ENCODE data around the gene TRAIP. TPM values are rescaled to one million over a fixed set of nuclear protein-coding genes. Genes with fewer than 3 reads are reported as not detected.
"Not testable (repeated sequence)": the region's sequence is repeated elsewhere in the genome, so short reads cannot be mapped to it uniquely, and the experiment has no call there.

Gene TRAIP
- total and polyA plus RNA-seq, 2 experiments from 2014 or later: 2.5 to 6.6 TPM

DNA sequence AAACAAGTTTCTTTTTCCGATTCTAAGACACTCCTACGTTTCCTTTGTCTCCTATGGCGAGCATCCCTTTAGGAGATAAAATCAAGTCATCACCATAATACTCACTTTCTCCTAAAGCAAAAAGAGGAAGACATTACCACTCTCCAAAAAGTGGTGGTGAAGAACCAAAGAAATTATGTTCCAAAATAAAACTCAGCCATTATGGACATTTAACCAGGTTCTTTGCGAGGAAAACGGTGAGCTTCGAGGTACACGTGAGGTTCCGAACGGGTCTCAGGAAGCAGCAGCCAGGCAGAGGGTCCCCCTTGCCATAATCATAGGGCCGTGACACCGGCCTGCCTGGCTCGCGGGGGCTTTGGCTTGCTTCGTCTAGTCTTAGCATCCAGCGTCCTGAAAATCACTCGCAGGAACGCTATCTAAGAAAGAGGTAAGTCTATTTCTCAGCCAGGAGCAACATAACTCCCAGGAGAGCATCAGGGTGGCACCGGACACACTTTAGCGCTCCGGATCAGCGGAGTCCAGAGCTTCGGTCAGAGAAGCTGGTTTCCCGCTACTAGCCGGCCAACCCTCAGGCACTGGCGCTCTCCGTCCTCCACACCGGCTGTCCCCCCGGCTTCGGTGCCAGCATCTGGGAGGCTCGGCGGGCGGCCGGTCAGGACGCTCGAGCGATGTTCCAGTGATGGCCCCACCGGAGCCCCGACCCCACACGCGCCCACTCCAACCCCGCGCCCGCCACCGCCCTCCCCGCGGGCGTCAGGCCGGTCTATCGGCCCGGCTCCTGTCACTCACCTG lies 70.6 kb downstream of the TRAIP start:
- no peaks in the 10 kb centered on the region for H3K9me2 ChIP-seq (replicated peaks; ENCODE audit: insufficient read depth)
- H3K79me2 ChIP-seq: peaks cover 53% of the 10 kb centered on the region
- peak; percentile 52 for DNase-seq (ENCODE audit: low spot score)
- H2AFZ ChIP-seq: peak overlapping the region; percentile 38
- peaks cover 16% of the 10 kb centered on the region for H3K4me1 ChIP-seq (ENCODE audit: insufficient read depth)
- H3K27ac ChIP-seq: peak overlapping the region; percentile 91
- H3K4me2 ChIP-seq: peak overlapping the region; percentile 81
- TF ChIP-seq EZH2 (IDR thresholded peaks at IDR 0.05; ENCODE audit: borderline replicate concordance): no peak
- TF ChIP-seq, protein P1, sequence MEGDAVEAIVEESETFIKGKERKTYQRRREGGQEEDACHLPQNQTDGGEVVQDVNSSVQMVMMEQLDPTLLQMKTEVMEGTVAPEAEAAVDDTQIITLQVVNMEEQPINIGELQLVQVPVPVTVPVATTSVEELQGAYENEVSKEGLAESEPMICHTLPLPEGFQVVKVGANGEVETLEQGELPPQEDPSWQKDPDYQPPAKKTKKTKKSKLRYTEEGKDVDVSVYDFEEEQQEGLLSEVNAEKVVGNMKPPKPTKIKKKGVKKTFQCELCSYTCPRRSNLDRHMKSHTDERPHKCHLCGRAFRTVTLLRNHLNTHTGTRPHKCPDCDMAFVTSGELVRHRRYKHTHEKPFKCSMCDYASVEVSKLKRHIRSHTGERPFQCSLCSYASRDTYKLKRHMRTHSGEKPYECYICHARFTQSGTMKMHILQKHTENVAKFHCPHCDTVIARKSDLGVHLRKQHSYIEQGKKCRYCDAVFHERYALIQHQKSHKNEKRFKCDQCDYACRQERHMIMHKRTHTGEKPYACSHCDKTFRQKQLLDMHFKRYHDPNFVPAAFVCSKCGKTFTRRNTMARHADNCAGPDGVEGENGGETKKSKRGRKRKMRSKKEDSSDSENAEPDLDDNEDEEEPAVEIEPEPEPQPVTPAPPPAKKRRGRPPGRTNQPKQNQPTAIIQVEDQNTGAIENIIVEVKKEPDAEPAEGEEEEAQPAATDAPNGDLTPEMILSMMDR (IDR thresholded peaks at IDR 0.05; ENCODE audit: poor library complexity): no peak
- no peak for TF ChIP-seq EZH2phosphoT487 (IDR thresholded peaks at IDR 0.05; ENCODE audit: low read depth, severe bottlenecking, unreplicated experiment)
- peak overlapping the region; percentile 76 for H3K4me3 ChIP-seq
- no peaks in the 10 kb centered on the region for H3K27me3 ChIP-seq
- WGBS (ENCODE audit: low lambda C conversion rate, missing lambda C conversion rate): 6% methylated on average over 35 of the region's 50 CpGs
- H3K36me3 ChIP-seq (replicated peaks; ENCODE audit: insufficient read depth, low read depth): no peaks in the 10 kb centered on the region
- H4K20me1 ChIP-seq (ENCODE audit: insufficient read depth, poor library complexity, severe bottlenecking): peaks cover 1% of the 10 kb centered on the region
- H3K9me3 ChIP-seq (ENCODE audit: low read depth): no peaks in the 10 kb centered on the region

DNA sequence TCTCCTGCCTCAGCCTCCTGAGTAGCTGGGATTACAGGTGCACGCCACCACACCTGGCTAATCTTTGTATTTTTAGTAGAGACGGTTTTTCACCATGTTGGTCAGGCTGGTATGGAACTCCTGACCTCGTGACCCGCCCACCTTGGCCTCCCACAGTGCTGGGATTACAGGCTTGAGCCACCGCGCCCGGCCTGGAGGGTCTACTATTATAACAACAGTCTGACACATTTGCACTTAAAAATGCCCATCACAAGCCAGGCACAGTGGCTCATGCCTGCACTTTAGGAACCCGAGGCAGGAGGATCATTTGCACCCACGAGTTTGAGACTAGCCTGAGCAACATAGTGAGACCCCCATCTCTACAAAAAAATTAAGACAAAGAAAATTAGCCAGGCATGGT lies 74.1 kb downstream of the TRAIP start:
- H4K20me1 ChIP-seq (ENCODE audit: insufficient read depth, poor library complexity, severe bottlenecking): peaks cover 22% of the 10 kb centered on the region
- H3K4me3 ChIP-seq; H3K27me3 ChIP-seq; H3K9me2 ChIP-seq (replicated peaks; ENCODE audit: insufficient read depth); DNase-seq (ENCODE audit: low spot score); H3K4me2 ChIP-seq; H3K36me3 ChIP-seq (replicated peaks; ENCODE audit: insufficient read depth, low read depth); H3K9me3 ChIP-seq (ENCODE audit: low read depth); H2AFZ ChIP-seq; H3K27ac ChIP-seq: not testable (repeated sequence)
- WGBS (ENCODE audit: low lambda C conversion rate, missing lambda C conversion rate): 93% methylated on average over 9 of the region's 9 CpGs
- peaks cover 88% of the 10 kb centered on the region for H3K79me2 ChIP-seq
- peaks cover 21% of the 10 kb centered on the region for H3K4me1 ChIP-seq (ENCODE audit: insufficient read depth)

DNA sequence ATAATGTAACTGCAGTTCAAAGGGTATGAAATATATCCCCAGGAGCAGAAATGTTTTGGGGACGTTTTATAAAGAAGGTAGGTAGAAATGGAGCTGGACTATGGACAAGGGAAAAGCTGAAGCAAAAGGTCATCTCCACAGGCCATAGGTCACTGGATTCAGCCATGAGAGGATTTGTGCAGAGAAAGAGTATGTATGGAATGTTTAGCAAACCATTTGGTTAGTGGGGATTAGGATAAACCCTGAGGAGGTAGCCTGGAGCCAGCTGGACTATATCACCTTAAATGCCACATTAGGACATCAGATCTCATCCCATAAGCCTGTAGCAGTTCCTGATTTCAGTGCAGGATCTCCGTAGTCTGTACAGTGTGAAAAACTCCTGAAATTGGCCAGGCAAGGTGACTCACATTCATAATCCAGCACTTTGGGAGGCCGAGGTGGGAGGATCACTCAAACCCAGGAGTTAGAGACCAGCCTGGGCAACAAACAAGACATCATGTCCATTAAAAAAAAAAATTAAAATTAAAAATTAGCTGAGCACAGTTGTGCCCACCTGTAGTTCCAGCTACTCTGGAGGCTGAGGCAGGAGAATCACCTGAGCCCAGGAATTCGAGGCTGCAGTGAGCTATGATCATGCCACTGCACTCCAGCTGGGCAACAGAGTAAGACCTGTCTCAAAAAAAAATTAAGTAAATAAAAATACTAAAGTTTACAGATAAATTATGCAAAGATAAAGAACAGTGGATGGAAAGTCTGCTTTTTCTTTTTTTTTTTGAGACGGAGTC lies 74.8 kb downstream of the TRAIP start:
- WGBS (ENCODE audit: low lambda C conversion rate, missing lambda C conversion rate): 71% methylated on average over 5 of the region's 5 CpGs
- TF ChIP-seq EZH2phosphoT487 (IDR thresholded peaks at IDR 0.05; ENCODE audit: low read depth, severe bottlenecking, unreplicated experiment) (no peak), EZH2 (IDR thresholded peaks at IDR 0.05; ENCODE audit: borderline replicate concordance) (no peak)
- TF ChIP-seq, protein P1 (IDR thresholded peaks at IDR 0.05; ENCODE audit: poor library complexity): no peak
- peak overlapping the region; percentile 22 for H3K27ac ChIP-seq
- peaks cover 18% of the 10 kb centered on the region for H3K4me1 ChIP-seq (ENCODE audit: insufficient read depth)
- peaks cover 95% of the 10 kb centered on the region for H3K79me2 ChIP-seq
- H3K9me2 ChIP-seq (replicated peaks; ENCODE audit: insufficient read depth): no peaks in the 10 kb centered on the region
- H3K4me3 ChIP-seq: no peak overlapping the region
- DNase-seq (ENCODE audit: low spot score): no peak
- H3K27me3 ChIP-seq: no peaks in the 10 kb centered on the region
- H2AFZ ChIP-seq: no peak overlapping the region
- H3K9me3 ChIP-seq (ENCODE audit: low read depth): no peaks in the 10 kb centered on the region
- H4K20me1 ChIP-seq (ENCODE audit: insufficient read depth, poor library complexity, severe bottlenecking): peaks cover 22% of the 10 kb centered on the region
- H3K4me2 ChIP-seq: peak overlapping the region; percentile 39
- no peaks in the 10 kb centered on the region for H3K36me3 ChIP-seq (replicated peaks; ENCODE audit: insufficient read depth, low read depth)

DNA sequence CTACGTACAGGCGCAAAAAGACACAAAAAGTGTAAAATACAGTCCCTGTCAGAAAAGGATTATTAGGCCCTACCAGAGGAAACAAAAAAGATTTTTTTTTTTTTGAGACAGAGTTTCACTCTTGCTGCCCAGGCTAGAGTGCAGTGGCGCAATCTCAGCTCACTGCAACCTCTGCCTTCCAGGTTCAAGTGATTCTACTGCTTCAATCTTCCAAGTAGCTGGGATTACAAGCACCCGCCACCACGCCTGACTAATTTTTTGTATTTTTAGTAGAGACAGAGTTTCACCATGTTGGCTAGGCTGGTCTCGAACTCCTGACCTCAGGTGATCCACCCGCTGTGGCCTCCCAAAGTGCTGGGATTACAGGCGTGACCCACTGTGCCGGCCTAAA lies 75.4 kb downstream of the TRAIP start:
- H3K9me2 ChIP-seq (replicated peaks; ENCODE audit: insufficient read depth); H3K36me3 ChIP-seq (replicated peaks; ENCODE audit: insufficient read depth, low read depth); H3K4me3 ChIP-seq; H3K9me3 ChIP-seq (ENCODE audit: low read depth); DNase-seq (ENCODE audit: low spot score); H2AFZ ChIP-seq; H3K27me3 ChIP-seq: not testable (repeated sequence)
- peaks cover 22% of the 10 kb centered on the region for H4K20me1 ChIP-seq (ENCODE audit: insufficient read depth, poor library complexity, severe bottlenecking)
- peaks cover 99% of the 10 kb centered on the region for H3K79me2 ChIP-seq
- H3K4me1 ChIP-seq (ENCODE audit: insufficient read depth): peaks cover 18% of the 10 kb centered on the region
- peak overlapping the region; percentile 22 for H3K27ac ChIP-seq
- 80% methylated on average over 9 of the region's 9 CpGs for WGBS (ENCODE audit: low lambda C conversion rate, missing lambda C conversion rate)
- peak overlapping the region; percentile 39 for H3K4me2 ChIP-seq
